GM12864 (cell line): ENCODE measurements around the gene RREB1.

Experiments used
- DNase-seq: peaks from one replicate; pipeline ENCODE4 v3.0.0-alpha.2; 2011; ENCODE audit warnings: low read depth
- H3K4me3 ChIP-seq: 2 replicates; pipeline ENCODE4 v1.5.1; 2011; ENCODE audit warnings: mild to moderate bottlenecking, low read depth, low read length, control low read depth
- CTCF ChIP-seq: IDR thresholded peaks from 2 replicates; pipeline ENCODE4 v1.5.1; 2011; ENCODE audit warnings: low read depth, mild to moderate bottlenecking, moderate library complexity, low read length, control low read depth, inconsistent platforms; ENCODE audit errors: missing control alignments

The RREB1 gene

DNA sequence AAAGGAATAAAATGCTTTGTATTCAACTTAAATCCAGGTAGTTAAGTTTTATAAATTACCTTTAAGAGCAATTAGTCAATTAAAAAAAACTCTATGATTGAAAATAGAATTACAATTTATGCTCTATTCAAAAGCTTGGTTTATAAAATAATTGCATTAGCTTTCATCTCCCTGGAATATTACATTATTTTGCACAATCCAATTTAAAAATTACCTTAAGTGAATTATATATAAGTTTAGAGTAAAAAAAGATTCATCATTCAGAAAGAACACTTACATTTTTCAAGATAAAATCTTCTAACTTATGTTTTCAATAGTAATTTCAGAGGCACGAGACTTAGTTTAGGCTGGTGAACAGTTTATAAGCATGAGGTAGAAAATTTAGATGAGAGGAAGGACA is 190.4 kb downstream of the RREB1 start:
- no peak for DNase-seq
- no peak overlapping the region for H3K4me3 ChIP-seq
- TF ChIP-seq CTCF: no peak

GRCh38 chr6:7300926-7301325 is 193.2 kb downstream of the RREB1 start:
- DNase-seq: no peak
- no peak overlapping the region for H3K4me3 ChIP-seq
- TF ChIP-seq CTCF: no peak
